NAMALWA (cell line): ENCODE results near the gene POTEB3.
"Not testable (repeated sequence)": the region's sequence is repeated elsewhere in the genome, so short reads cannot be mapped to it uniquely, and the experiment has no call there.

Source experiments
- DNase-seq: peaks from one replicate; pipeline ENCODE4 v3.0.0-alpha.2; 2015; ENCODE audit warnings: low spot score

POTEB3 gene

DNA sequence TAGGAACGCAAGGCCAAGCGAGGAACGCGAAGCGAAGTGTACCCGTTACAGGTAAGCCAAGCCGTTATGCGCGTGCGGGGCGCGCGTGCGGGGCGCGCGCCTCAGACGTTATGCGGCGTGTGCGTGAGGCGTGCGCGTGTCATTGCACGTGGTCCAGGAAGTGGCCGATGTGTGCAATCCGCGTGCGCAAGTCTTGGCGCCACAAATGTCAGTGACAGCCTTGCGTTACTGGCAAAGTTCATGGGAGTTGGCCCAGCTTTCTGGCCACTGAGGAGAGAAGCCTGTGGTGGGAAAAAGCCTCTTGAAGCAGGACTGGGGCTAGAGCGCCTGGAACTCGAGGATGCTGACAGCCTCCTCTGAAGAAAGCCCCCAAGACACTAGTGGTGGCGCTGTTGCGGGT is at the start of gene POTEB3:
Gene POTEB3, minus strand, starts transcription at position 101 of the 400 bp plus-strand sequence. CDS start 488 bp downstream, outside the sequence.
- DNase-seq, result not testable (repeated sequence)

DNA sequence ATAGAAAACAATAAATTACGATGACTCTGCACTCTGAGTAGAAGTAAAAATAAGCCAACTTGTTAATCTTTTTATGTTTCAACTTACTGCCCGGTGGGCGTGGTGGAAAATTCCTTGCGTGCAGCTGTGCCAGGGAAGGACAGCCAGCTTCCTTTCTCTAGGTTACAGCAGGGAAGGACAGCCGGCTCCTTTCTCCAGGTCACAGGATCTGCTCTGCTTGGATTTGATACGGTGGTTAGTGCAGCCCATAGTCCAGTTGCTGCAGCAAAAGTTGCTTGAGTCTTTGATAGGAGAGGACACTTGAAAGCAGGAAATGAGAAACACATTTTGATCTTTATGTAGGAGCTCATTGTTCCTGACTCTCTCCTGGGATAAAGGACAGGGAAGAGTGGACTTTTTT is 13.4 kb upstream of the POTEB3 start:
- DNase-seq, result not testable (repeated sequence)

DNA sequence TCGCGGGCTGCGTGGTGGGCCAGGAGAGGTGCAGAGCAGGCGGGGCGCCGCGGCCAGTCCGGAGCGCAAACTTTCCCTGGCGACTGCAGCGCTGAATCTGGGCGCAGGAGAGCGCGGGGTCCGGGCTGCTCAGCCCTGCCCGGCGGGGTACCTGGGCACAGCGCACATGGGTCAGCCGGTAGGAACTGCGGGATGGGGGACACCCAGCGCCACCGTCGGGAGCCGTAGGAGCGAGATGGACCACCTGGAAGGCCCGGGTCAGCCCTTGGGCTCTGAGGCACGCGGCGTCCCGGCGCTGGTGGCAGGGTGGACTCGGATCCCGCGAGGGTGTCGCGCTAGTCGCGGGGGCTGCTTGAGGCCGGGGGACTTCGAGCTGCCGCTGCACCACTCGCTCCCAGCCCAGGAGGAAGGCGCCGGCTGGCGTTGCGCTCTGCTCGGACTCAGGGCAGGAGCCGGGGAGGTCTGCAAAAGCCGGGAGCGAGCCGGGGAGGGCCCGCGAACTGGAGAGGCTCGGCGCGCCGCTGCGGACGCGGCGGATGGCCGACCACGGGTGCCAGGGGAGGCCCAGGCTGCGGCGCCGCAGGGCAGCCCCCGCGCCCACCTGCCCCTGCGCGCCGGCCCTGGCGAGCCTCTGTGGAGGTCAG is 11.7 kb upstream of the POTEB3 start:
- DNase-seq, result not testable (repeated sequence)

DNA sequence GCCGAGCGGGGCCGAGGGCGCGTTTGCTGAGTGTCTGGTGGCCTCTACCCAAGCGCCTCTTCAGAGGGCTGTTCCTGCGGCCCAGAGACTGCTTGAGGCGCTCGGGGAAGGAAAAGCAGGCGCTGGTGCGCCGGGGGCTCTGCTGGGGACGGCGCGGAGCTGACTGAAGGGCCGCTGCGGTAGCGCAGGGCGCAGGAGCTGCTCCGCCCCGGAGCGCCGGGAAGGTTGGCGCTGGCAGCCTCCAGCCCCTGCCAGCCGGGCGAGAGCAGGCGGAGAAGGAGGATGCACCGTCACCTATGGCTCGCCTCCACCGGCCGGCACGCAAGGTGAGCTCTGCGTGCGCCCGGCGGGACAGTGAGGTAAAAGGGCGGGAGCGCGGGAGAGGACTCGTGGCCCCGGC is 11.2 kb upstream of the POTEB3 start:
- not testable (repeated sequence) for DNase-seq

DNA sequence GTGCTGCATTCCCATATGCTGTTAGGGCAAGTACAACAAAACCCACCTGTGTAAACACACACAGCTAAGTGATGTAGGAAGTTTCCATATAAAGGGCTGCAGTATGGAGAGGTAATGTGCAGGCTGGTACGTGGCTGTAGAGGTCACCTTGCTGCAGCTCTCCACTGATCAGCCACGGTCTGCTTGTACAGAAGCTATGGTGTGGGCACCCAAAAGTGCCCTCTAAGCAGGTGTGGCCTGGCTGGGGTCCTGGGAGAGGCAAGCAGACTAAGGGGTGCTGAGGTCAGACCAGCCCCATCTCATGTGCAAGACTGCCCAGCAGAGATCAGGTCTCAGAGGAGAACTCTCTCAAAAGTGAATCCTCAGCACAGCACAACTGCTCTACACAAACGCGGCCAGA is 32.9 kb downstream of the POTEB3 start:
- DNase-seq, result not testable (repeated sequence)

DNA sequence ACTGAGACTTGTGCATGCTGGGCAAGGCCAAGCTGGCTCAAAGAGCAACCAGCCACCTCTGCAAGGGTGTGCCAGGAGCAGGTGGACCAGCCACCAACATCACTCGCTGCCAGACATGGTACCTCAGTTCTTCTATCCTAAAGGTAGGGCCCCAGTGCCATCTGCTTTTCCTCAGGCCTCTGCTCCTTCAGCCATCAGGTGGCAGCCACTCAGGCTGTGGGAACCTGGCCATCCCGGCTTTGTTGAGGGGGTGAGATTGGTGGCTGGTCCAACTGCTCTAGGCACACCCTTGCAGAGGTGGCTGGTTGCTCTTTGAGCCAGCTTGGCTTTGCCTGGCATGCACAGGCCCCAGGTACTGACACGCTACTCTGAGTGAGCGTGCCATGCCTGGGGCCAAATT is 38.8 kb downstream of the POTEB3 start:
- DNase-seq, result not testable (repeated sequence)

DNA sequence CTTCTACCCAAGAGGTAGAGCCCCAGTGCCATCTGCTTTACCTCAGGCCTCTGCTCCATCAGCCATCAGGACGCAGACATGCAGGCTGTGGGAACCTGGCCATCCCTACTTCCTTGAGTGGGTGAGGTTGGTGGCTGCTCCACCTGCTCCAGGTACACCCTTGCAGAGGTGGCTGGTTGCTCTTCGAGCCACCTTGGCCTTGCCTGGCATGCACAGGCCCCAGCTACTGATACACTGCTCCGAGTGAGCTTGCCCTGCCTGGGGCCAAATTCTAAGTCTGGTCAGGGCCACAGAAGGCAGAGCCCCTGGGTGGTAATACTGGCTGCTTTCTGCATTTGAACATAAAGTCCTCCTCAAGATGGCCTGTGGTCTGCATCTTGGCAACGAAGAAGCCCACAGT is 41.2 kb downstream of the POTEB3 start:
- DNase-seq, result not testable (repeated sequence)

DNA sequence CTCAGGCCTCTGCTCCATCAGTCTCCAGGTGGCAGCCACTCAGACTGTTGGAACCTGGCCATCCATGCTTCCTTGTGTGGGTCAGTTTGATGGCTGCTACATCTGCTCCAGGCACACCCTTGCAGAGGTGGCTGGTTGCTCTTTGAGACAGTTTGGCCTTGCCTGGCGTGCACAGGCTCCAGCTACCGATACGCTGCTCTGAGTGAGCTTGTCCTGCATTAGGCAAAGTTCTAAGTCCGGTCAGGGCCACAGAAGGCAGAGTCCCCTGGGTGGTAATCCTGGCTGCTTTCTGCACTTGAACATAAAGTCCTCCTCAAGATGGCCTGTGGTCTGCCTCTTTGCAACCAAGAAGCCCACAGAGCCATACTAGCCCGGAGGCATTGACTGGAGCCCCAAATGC is 41.8 kb downstream of the POTEB3 start:
- not testable (repeated sequence) for DNase-seq

DNA sequence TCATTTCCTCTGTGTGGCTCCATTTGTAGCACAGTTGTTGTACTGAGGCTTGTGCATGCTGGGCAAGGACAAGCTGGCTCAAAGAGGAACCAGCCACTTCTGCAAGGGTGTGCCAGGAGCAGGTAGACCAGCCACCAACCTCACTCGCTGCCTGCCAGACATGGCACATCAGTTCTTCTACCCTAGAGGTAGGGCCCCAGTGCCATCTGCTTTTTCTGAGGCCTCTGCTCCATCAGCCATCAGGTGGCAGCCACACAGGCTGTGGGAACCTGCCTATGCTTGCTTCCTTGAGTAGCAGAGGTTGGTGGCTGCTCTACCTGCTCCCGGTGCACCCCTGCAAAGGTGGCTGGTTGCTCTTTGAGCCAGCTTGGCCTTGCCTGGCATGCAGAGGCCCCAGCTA is 42.6 kb downstream of the POTEB3 start:
- not testable (repeated sequence) for DNase-seq

DNA sequence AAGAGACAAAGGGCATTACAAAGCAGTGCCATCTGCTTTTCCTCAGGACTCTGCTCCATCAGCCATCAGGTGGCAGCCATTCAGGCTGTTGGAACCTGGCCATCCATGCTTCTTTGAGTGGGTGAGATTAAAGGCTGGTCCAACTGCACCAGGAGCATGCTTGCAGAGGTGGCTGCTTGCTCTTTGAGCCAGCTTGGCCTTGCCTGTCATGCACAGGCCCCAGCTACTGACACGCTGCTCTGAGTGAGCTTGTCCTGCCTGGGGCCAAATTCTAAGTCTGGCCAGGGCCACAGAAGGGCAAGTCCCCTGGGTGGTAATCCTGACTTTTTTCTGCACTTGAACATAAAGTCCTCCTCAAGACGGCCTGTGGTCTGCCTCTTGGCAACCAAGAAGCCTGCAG is 43.1 kb downstream of the POTEB3 start:
- not testable (repeated sequence) for DNase-seq

DNA sequence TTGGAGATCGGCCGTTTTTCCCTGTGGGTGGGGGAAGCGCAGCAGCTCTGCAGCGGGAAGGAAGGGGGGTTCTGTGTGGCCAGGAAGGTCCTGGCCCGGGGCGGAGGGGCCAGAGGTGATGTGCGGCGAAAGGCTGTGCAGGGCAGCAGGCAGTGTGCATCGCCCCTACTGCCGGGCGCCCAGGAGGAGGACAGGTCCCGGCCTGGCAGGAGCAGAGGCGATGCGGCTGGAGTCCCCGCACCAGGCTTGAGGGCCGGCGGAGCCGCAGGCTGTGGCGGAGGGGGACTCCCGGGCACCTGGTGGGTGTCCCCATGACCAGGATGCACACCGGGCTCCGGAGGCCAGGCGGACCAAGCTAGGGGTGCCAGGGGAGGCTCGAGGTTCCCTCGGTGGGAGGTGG is 54.3 kb downstream of the POTEB3 start:
- DNase-seq, result not testable (repeated sequence)

DNA sequence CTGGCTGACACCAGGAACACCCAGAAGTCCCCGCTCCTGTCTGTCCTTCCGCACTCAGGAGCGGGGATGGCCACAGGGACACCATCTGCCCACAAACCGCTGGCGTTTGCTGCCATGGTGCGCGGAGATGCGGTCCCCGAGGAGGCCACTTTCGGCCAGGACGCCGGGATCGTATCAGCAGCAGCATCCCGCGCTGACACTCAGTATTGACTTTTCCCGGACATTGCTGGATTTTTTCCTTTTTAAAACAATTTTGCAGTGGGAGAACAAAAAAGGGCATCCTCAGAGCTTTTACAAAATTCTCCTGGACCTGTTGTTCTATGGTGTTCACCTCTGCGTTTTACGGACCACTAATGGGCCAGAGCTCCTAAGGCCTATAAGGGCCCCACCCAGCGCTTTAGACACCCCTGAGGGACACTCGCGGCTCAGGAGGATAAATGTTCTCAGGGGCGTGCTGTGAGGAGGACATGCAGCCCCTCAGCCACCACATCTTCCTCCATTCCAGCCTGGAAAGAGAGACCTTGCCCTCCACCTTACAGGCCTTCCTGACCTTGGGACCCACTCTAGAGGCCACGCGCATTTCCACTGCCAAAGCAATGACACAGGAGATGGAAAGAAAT is 56.3 kb downstream of the POTEB3 start:
- DNase-seq, result not testable (repeated sequence)

DNA sequence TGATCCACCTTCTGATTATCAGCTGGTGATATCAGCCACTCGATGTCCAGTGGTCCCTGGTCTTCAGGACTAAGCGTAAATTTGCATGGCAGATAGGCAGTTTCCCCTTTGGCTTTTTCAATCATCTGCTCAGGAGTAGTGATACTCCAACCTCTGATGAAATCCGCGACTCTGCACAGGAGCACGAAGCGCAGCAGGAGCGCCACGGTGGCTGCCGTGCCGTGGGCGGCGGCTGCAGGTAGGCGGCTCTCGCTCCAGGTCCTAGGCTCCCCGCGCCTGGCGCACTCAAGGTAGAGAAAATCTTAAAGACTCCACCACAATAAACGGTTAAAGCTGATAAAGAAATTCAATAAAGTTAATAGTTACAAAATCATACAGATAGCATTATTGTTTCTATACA is 66.6 kb downstream of the POTEB3 start:
- DNase-seq, result not testable (repeated sequence)

DNA sequence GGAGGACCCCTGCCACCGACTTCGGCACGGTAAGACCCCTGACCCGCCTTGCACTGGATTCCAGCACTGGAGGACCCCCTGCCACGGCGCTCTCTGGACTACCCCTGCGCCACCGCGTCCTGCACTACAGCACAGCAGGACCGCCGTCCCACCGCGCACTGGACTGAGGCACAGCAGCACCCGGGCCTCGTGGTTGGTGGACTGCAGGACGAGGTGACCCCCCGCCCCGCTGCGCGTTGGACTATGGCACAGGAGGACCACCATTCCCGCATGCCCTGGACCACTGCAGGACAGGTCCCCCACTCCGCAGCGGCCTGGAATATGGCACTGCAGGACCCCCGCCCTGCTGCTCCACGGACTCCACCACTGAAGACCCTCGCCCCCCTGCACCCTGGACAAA is 71.1 kb downstream of the POTEB3 start:
- DNase-seq, result not testable (repeated sequence)

DNA sequence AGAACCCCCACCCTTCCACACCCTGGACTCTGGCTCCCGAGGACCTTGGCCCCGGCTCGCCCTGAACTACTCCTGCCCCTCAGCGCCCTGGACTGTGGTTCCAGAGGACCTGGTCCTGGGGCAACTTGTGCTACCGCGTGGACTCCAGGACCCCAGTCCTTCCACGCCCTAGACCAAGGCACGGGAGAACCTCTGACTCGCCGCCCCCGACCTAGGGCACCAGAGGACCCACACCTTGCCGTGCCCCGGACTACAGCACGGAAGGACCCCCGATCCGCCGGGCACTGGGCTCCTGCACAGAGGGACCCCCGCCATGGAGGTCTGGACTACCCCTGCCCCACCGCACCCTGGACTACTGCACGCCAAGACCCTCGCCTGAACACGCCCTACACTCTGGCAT is 71.7 kb downstream of the POTEB3 start:
- DNase-seq, result not testable (repeated sequence)
